HEK293 (cell line): ENCODE measurements around the gene PAK3.

Experiments
- CTCF ChIA-PET: fragments of 350-600 bp; formaldehyde crosslinking; extraction: SDS; loops from one replicate; lab custom pipeline; 2021; ENCODE audit warnings: antibody characterized with exemption; lab: Yijun Ruan, JAX
- POLR2A ChIA-PET: fragments of 300-600 bp; formaldehyde crosslinking; extraction: SDS; loops from one replicate; lab custom pipeline; 2020; ENCODE audit warnings: antibody characterized with exemption, inconsistent platforms; lab: Yijun Ruan, JAX
- H3K27ac ChIP-seq: fragments of 200-500 bp; sonication (Bioruptor generic); 2 replicates; pipeline ENCODE4 v1.5.1; 2014; ENCODE audit warnings: low read depth, low read length, control low read depth, inconsistent platforms; ENCODE audit errors: extremely low read depth
- H3K36me3 ChIP-seq, 2 experiments: fragments of 200-500 bp in 1 of 2; sonication (Bioruptor generic) in 1 of 2; 1 replicate in 1 of 2; 2 replicates in 1 of 2; pipeline ENCODE4 v1.5.1; 2014 to 2017; ENCODE audit warnings: inconsistent platforms in 2 of 2, low read length in 2 of 2; ENCODE audit not compliant: control insufficient read depth in 2 of 2, insufficient read depth in 1 of 2
- H3K4me1 ChIP-seq: fragments of 200-500 bp; sonication (Bioruptor generic); 2 replicates; pipeline ENCODE4 v1.5.1; 2014; ENCODE audit warnings: mild to moderate bottlenecking, low read length, inconsistent platforms; ENCODE audit not compliant: control insufficient read depth, insufficient read depth
- H3K4me3 ChIP-seq: 2 replicates; pipeline ENCODE4 v1.5.1; 2011; ENCODE audit warnings: low read depth, mild to moderate bottlenecking, control low read depth, low read length, moderate library complexity
- H3K9me3 ChIP-seq: fragments of 200-500 bp; sonication (Bioruptor generic); 2 replicates; pipeline ENCODE4 v1.5.1; 2014; ENCODE audit warnings: low read depth, low read length, inconsistent platforms; ENCODE audit not compliant: control insufficient read depth, insufficient read depth
- KLF10 ChIP-seq: fragments of 450-650 bp; IDR thresholded peaks from 2 replicates; pipeline ENCODE4 v1.5.1; 2018; ENCODE audit warnings: missing biosample characterization, mild to moderate bottlenecking, missing genetic modification characterization
- MZF1 ChIP-seq: fragments of 450-650 bp; formaldehyde crosslinking; IDR thresholded peaks from 2 replicates; pipeline ENCODE4 v1.5.1; 2017; ENCODE audit warnings: missing biosample characterization, missing genetic modification characterization, borderline replicate concordance
- SP7 ChIP-seq: fragments of 450-650 bp; formaldehyde crosslinking; IDR thresholded peaks from 2 replicates; pipeline ENCODE4 v1.5.1; 2016; ENCODE audit warnings: missing biosample characterization, missing genetic modification characterization
- WT1 ChIP-seq: fragments of 450-650 bp; formaldehyde crosslinking; IDR thresholded peaks from 2 replicates; pipeline ENCODE4 v1.5.1; 2016; ENCODE audit warnings: missing biosample characterization, missing genetic modification characterization
- ZBTB48 ChIP-seq: fragments of 450-650 bp; formaldehyde crosslinking; IDR thresholded peaks from 2 replicates; pipeline ENCODE4 v1.5.1; 2016; ENCODE audit warnings: missing biosample characterization, missing genetic modification characterization
- ZNF202 ChIP-seq: fragments of 450-650 bp; formaldehyde crosslinking; IDR thresholded peaks from 2 replicates; pipeline ENCODE4 v1.5.1; 2016; ENCODE audit warnings: missing biosample characterization, missing genetic modification characterization, borderline replicate concordance
- ZNF239 ChIP-seq: fragments of 450-650 bp; formaldehyde crosslinking; IDR thresholded peaks from 2 replicates; pipeline ENCODE4 v1.5.1; 2016; ENCODE audit warnings: missing biosample characterization, missing genetic modification characterization
- ZNF302 ChIP-seq: fragments of 450-650 bp; formaldehyde crosslinking; IDR thresholded peaks from 2 replicates; pipeline ENCODE4 v1.5.1; 2016; ENCODE audit warnings: missing biosample characterization, missing genetic modification characterization, low read depth
- ZNF521 ChIP-seq: fragments of 450-650 bp; formaldehyde crosslinking; IDR thresholded peaks from 2 replicates; pipeline ENCODE4 v1.5.1; 2017; ENCODE audit warnings: missing biosample characterization, mild to moderate bottlenecking, missing genetic modification characterization
- ZNF530 ChIP-seq: fragments of 450-650 bp; formaldehyde crosslinking; IDR thresholded peaks from 2 replicates; pipeline ENCODE4 v1.5.1; 2016; ENCODE audit warnings: low read depth, missing biosample characterization, missing genetic modification characterization
- ZNF600 ChIP-seq: fragments of 450-650 bp; formaldehyde crosslinking; IDR thresholded peaks from 2 replicates; pipeline ENCODE4 v1.5.1; 2016; ENCODE audit warnings: missing biosample characterization, missing genetic modification characterization
- ZNF658 ChIP-seq: fragments of 450-650 bp; formaldehyde crosslinking; IDR thresholded peaks from 2 replicates; pipeline ENCODE4; 2016; ENCODE audit warnings: missing biosample characterization, missing genetic modification characterization
- TF ChIP-seq, protein P1 (sequence below): fragments of 450-650 bp; formaldehyde crosslinking; IDR thresholded peaks from 2 replicates; pipeline ENCODE4 v1.5.1; 2016; ENCODE audit warnings: missing biosample characterization, missing genetic modification characterization
- TF ChIP-seq, protein P2 (sequence below): fragments of 450-650 bp; formaldehyde crosslinking; IDR thresholded peaks from 2 replicates; pipeline ENCODE4 v1.5.1; 2016; ENCODE audit warnings: missing biosample characterization, missing genetic modification characterization
- TF ChIP-seq, protein P3 (sequence below): fragments of 450-650 bp; formaldehyde crosslinking; IDR thresholded peaks from 2 replicates; pipeline ENCODE4 v1.5.1; 2016; ENCODE audit warnings: missing biosample characterization, missing genetic modification characterization
- TF ChIP-seq, protein P4 (sequence below): fragments of 450-650 bp; formaldehyde crosslinking; IDR thresholded peaks from 2 replicates; pipeline ENCODE4 v1.5.1; 2017; ENCODE audit warnings: missing biosample characterization, missing genetic modification characterization
- TF ChIP-seq, protein P5 (sequence below): fragments of 450-650 bp; formaldehyde crosslinking; IDR thresholded peaks from 2 replicates; pipeline ENCODE4 v1.5.1; 2016; ENCODE audit warnings: missing biosample characterization, missing genetic modification characterization, borderline replicate concordance

The PAK3 gene

DNA sequence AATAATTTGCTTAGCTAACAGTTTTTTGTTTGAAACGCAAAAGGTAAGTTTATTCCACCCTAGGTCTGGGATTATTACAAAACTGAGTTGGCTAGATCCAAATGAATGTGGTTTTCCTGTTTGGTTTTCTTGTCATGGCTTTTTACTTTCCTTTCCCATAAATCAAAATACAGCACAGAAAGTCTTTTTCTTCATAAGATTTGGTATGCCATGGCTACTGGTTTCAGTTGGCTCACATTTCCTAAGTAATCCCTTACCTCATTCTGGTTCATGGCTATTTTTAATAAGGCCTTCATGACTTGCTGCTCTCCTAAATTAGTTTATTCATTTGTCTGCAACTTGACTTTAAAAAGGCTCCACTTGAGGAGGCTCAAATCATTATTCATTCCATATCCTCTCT lies 12.9 kb upstream of the PAK3 start:
- Histone ChIP-seq H3K4me3 (no peak overlapping the region), H3K9me3 (no peaks in the 10 kb centered on the region), H3K4me1 (no peaks in the 10 kb centered on the region), H3K36me3 (no peaks in the 10 kb centered on the region), H3K27ac (no peak overlapping the region)
- TF ChIP-seq ZNF202 (tag by site-specific recombination) (no peak), ZNF302 (tag by site-specific recombination) (no peak), ZNF600 (no peak), ZBTB48 (tag by site-specific recombination) (no peak), ZNF530 (no peak)
- TF ChIP-seq, protein P1, sequence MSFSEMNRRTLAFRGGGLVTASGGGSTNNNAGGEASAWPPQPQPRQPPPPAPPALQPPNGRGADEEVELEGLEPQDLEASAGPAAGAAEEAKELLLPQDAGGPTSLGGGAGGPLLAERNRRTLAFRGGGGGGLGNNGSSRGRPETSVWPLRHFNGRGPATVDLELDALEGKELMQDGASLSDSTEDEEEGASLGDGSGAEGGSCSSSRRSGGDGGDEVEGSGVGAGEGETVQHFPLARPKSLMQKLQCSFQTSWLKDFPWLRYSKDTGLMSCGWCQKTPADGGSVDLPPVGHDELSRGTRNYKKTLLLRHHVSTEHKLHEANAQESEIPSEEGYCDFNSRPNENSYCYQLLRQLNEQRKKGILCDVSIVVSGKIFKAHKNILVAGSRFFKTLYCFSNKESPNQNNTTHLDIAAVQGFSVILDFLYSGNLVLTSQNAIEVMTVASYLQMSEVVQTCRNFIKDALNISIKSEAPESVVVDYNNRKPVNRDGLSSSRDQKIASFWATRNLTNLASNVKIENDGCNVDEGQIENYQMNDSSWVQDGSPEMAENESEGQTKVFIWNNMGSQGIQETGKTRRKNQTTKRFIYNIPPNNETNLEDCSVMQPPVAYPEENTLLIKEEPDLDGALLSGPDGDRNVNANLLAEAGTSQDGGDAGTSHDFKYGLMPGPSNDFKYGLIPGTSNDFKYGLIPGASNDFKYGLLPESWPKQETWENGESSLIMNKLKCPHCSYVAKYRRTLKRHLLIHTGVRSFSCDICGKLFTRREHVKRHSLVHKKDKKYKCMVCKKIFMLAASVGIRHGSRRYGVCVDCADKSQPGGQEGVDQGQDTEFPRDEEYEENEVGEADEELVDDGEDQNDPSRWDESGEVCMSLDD (tag by site-specific recombination), result no peak
- ChIA-PET CTCF (interaction anchor here (1.6 kb wide), 1 partner anchor 17 kb away, joined by 4 read pairs; no protein-coding TSS in a partner anchor), POLR2A (no interaction called here)

DNA sequence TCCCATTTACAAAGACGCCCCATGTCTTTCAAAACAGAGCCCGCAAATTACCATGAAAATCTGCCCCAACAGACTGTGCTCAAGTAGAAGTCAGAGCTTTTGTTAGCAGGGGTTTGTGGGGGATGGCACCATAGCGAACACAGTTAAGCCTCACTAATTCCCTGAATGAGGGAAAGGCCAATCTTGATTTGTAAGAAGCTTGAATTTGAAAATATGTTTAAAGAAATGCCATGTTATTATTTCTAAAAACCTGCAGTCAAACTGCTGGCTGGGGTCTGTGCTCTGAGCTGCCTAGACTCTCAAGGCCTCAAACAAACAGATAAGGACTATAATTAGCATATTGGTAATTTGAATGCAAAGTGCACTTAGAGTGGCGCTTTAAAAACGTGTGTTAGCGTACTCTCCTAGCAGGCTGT lies 9.4 kb upstream of the PAK3 start:
- Histone ChIP-seq H3K27ac (no peak overlapping the region), H3K36me3 (no peaks in the 10 kb centered on the region), H3K4me3 (no peak overlapping the region), H3K9me3 (no peaks in the 10 kb centered on the region), H3K4me1 (no peaks in the 10 kb centered on the region)
- TF ChIP-seq ZNF521 (tag by site-specific recombination) (no peak), MZF1 (tag by site-specific recombination) (no peak), KLF10 (no peak), WT1 (no peak), SP7 (no peak), ZNF658 (no peak)
- ChIA-PET POLR2A (no interaction called here), CTCF (interaction anchor here (0.6 kb wide), 1 partner anchor 16 kb away, joined by 3 read pairs; no protein-coding TSS in a partner anchor)

DNA sequence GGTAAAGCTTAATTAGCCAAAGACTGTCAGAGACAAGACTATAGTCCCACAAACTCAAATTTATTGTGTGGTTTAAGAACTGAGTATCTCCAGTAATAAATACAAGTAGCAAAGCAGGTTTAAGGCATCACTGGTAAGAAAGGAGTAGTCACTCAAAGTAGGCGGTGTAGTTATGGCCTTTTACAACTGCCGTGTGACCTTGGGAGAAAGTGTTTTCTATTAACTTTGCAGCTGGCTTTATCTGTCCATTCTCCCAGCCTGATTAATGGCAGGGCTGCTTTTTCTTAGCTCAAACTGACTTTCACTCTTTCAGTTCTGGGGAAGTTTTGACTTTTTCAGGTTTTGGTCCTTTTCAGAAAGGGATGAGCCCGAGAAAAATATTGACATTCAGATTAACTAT lies 7.4 kb upstream of the PAK3 start:
- Histone ChIP-seq H3K4me1 (no peaks in the 10 kb centered on the region), H3K27ac (no peak overlapping the region), H3K36me3 (no peaks in the 10 kb centered on the region), H3K4me3 (no peak overlapping the region), H3K9me3 (no peaks in the 10 kb centered on the region)
- ChIA-PET POLR2A (no interaction called here), CTCF (interaction anchor here (0.7 kb wide), 1 partner anchor 12 kb away, joined by 3 read pairs; no protein-coding TSS in a partner anchor)
- TF ChIP-seq, protein P2, sequence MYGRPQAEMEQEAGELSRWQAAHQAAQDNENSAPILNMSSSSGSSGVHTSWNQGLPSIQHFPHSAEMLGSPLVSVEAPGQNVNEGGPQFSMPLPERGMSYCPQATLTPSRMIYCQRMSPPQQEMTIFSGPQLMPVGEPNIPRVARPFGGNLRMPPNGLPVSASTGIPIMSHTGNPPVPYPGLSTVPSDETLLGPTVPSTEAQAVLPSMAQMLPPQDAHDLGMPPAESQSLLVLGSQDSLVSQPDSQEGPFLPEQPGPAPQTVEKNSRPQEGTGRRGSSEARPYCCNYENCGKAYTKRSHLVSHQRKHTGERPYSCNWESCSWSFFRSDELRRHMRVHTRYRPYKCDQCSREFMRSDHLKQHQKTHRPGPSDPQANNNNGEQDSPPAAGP (tag by site-specific recombination), result no peak
- TF ChIP-seq, protein P3, sequence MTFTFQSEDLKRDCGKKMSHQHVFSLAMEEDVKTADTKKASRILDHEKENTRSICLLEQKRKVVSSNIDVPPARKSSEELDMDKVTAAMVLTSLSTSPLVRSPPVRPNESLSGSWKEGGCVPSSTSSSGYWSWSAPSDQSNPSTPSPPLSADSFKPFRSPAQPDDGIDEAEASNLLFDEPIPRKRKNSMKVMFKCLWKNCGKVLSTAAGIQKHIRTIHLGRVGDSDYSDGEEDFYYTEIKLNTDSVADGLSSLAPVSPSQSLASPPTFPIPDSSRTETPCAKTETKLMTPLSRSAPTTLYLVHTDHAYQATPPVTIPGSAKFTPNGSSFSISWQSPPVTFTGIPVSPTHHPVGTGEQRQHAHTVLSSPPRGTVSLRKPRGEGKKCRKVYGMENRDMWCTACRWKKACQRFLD (tag by site-specific recombination), result no peak
- TF ChIP-seq, protein P4, sequence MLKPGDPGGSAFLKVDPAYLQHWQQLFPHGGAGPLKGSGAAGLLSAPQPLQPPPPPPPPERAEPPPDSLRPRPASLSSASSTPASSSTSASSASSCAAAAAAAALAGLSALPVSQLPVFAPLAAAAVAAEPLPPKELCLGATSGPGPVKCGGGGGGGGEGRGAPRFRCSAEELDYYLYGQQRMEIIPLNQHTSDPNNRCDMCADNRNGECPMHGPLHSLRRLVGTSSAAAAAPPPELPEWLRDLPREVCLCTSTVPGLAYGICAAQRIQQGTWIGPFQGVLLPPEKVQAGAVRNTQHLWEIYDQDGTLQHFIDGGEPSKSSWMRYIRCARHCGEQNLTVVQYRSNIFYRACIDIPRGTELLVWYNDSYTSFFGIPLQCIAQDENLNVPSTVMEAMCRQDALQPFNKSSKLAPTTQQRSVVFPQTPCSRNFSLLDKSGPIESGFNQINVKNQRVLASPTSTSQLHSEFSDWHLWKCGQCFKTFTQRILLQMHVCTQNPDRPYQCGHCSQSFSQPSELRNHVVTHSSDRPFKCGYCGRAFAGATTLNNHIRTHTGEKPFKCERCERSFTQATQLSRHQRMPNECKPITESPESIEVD (tag by site-specific recombination), result no peak
- TF ChIP-seq, protein P5, sequence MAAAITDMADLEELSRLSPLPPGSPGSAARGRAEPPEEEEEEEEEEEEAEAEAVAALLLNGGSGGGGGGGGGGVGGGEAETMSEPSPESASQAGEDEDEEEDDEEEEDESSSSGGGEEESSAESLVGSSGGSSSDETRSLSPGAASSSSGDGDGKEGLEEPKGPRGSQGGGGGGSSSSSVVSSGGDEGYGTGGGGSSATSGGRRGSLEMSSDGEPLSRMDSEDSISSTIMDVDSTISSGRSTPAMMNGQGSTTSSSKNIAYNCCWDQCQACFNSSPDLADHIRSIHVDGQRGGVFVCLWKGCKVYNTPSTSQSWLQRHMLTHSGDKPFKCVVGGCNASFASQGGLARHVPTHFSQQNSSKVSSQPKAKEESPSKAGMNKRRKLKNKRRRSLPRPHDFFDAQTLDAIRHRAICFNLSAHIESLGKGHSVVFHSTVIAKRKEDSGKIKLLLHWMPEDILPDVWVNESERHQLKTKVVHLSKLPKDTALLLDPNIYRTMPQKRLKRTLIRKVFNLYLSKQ (tag by site-specific recombination), result no peak
- no peak for TF ChIP-seq ZNF239 (tag by site-specific recombination)
